T-helper 9 cell (primary cell): Measurements from ENCODE around the gene REELD1.

Experiments
- DNase-seq: peaks from one replicate; pipeline ENCODE4 v3.0.0-alpha.2; 2020
- total RNA-seq, 2 donors: gene quantifications; one replicate each; lab custom pipeline; 2026; lab: John Stamatoyannopoulos, UW

REELD1 gene
- 0.72 to 1.7 reads per million in 2 donors for total RNA-seq

DNA sequence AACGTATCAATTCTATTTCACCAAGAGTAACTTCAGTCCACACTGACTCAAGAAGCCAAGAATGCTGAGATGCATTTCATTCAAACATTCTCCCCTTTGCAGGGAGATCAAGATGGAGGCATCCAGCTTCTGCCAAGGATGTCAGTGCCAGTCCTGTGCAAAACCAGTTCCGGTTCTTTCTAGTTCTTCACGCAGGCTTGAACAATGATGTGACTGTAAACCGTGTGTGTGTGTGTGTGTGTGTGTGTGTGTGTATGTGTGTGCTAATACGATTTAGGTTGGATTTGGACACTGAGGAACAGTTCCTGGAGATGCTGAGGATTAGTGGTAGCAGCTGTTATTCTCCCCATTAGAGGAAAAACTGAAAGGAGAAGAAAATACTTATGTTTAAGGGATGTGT lies at the start of gene REELD1:
Gene REELD1 (plus strand): TSS at position 301 of the 400 bp plus-strand sequence. CDS start 2,415 bp downstream, outside the sequence.
- no peak for DNase-seq

DNA sequence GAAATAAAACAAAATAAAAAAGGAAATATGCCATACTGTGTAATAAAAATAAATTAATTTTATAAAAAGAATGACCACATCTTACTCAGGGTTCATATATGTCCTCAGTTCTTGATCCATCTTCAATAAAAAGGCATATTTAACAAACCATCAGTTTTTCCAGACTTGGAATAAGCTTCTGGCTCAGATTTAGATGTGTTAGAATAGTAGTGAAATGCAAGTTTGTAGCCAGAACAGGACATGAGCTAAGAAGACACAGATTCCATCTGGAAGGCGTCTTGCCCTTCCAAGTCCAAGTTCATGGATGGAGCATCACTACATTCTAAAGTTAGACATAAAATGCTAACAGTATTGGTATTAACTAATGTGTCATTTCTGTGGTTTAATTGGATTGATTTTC lies 49.1 kb upstream of the REELD1 start:
- no peak for DNase-seq

DNA sequence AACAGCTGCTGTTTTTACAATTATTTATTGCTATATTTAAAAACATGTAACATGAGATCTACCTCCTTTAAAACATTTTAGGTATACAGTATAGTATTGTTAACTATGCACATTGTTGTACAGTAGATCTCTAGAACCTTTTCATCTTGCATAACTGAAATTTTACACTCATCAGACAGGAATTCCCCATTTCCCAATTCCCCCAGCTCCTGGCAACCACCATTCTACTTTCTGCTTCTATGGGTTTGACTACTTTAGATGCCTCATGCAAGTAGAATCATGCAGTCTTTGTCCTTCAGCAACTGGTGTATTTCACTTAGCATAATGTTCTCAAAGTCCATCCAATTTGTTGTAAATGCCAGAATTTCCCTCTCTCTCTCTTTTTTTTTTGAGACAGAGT lies 48.5 kb upstream of the REELD1 start:
- no peak for DNase-seq

DNA sequence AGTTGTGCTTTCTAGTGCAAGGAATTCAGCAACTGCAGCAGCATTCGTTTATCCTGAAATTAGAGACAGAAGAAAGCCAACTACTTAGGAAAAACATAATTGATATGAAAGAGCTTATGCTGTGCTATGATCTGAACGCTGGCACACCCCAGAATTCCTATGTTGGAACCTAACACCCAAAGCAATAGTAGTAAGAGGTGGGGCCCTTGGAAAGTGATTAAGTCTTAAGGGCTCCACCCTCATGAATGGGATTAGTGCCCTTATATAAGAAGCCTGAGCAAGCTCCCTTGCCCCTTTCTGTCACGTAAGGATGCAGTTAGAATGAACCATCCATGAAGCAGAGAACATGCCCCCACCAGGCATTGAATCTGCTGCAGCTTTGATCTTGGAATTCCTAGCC lies 44.2 kb upstream of the REELD1 start:
- DNase-seq: no peak

DNA sequence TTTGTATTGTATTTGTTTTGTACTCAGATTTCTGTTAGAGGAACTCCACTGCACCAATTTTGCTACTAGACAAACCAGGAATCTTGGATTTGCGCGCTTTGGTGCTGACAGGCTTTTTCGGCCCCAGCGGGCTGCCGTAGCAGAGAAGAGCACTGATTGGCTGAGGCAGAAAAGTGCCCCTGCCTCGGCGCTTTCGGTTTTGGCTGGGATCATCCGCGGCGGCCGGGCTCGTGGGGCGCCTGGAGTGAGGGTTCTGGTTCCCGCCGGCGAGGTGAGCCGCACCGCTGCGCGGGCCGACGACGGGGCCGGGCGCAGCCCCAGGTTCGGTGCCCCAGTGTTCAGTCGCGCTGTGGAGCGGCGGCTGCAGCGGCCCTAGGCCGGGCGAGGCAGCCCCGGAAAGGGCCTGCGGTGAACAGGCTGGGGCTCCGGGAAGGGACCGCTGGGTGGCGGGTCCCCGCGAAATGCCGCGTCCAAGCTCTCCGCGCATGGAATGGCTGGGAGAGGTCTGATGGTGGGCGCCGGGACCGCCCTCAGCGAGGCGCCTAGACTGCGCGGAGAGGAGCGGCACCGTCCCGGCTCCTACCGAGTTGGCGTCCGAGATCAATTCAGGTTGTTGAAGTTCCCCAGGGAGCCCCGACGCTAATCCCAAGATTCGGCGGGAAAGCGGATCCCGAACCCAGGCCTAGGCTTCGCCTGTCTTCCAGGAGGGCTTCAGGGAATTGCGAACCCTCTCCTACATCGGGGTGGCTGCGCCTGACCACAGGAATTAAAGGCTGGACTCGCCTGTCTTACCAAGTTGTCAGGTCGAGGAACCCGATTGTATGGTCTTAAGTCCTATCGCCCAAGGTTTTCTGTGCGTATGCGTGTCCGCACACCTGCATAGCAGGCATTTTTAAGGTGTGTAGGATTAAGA lies 38.5 kb upstream of the REELD1 start, which contains the start of gene LSM6:
Gene LSM6 (plus strand): TSS at position 178 of the 913 bp plus-strand sequence. CDS start 7,204 bp downstream, outside the sequence.
- peak; percentile 73 for DNase-seq

DNA sequence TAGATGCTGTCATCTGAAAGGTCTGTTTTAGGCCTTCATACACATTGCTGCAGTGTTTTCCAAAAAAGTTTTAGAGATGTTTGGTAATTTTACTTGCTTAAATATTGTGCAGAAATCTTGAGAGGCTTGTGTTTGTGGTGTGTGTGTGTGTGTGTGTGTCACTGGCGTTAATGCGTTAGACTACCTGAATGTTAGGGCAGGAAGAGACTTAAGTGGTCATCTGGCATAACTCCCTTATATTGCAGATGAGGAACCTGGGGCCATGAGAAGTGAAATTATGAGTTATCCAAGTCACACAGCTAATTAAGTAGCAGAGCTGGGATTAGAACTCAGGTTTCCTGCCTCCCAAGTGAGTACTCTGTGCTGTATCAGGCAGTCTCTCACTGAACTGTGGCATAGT lies 37.4 kb upstream of the REELD1 start:
- no peak for DNase-seq

DNA sequence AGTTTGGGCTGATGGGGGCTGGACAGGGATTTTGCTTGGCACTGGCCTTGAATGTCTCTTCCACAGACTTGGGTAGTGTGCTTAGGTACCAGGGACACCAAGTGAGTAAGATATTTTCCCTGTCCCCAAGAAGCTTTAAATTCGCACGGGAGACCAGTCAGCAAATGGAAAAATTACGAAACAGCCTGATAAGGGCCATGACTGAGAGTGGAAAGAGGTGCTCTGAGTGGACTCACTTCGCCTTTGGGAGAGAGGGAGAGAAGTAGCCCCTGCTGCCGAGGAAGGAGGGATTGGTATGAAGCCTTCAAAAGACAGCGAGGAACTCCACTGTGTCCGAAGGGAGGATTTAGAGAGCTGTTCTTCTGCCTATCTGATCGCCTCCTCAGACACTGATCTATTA lies 36.2 kb upstream of the REELD1 start:
- DNase-seq: no peak

DNA sequence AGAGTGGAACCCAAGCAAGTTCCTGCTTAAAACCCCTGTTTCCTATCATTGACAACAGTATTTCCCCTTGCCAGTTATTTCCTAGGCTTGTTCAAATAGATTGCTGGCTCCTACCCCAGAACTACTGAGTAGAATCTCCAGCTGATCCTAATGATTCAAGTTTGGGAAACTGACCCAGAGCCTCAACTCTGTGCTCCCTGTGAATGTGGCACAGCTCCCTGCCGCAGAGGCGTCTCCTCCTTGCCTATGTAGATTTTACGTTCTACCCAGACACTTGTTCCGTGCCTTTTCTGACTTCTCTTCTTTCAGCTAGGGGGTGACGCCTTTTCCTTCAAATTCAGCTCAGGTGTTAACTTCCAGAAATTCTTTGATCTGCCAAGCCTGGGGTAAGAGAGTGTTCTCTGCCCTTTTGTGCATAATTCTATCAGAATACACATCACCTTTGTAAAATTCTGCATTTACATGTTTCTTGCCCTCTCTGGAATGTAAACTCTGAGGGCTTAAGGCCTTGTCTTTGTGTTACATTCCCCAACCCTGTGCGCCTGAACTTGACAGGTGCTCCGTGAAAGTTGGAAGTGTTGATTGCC lies 34.5 kb upstream of the REELD1 start:
- DNase-seq: no peak

DNA sequence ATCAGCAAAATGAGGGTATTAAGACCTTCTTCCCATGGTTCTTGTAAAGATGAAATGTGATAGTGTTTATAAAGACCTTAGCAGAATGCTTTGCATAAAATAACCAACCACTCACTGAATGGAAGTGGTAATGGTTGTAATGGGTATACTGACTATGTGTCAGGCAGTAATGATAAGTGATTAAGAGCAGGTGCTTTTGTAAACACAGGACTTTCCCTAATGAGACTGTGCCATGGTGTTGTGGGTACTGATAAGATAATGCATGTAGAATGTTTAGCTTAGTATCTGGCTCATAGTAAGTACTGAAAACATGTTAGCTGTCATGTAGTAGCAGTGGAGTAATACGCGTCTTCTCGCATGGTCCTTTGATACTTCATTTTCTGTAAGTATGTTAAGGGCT lies 31.9 kb upstream of the REELD1 start:
- DNase-seq: no peak

DNA sequence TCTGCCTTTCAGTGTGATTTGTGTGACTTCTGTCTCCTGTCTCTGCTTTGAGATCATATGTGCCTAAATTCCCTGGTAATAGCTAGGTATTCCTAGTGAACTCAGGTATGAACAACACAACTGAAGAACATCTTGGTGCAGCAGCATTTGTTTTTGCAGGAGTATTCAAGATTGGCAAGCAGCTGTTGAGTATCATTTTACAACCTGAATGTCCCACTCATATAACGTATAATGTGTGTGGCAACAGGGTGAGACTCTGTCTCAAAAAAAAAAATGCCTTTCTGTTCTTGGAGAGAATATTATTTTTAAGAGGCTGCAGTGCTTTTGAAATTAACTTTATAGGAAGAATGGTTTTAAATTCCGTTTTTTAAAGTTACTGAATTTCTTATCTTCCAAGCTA lies 31.1 kb upstream of the REELD1 start:
- no peak for DNase-seq

DNA sequence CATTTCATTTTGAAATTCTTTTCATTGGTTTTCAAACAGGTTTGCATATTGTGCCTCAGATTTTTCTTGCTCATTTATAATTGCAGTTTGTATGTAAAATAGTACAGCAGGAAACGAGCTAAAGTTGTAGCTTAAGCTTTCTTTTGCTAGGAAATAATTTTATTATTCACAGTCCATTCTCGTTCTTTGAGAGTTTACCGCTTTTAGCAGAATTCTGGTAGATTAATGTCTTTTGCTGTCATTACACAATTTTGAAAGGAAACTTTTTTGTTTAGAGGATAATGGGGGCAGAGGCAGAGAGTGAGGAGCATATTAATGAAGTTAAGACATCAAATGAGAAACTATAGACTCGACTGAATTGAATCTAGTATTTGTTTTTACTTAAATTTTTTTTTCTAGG lies 28.3 kb upstream of the REELD1 start:
- DNase-seq: no peak

DNA sequence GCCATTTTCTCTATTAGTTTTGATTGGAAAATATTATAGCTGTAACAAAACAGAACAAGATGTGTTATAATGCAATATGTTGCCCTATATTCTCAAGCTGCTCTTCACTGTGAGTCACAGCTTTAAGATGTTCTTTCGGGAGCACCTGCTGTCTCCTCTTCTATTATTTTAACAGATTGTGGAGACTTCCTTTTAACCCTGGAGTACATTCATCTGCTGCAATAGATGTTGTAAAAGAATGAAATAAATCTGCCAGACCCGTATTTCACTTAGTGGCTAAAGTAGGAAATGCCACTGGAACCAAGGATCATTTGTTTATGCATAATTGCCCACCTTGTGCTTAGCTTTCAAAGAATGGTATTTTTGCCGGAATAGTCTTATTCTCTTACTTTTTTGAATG lies 27.7 kb upstream of the REELD1 start:
- DNase-seq: no peak

DNA sequence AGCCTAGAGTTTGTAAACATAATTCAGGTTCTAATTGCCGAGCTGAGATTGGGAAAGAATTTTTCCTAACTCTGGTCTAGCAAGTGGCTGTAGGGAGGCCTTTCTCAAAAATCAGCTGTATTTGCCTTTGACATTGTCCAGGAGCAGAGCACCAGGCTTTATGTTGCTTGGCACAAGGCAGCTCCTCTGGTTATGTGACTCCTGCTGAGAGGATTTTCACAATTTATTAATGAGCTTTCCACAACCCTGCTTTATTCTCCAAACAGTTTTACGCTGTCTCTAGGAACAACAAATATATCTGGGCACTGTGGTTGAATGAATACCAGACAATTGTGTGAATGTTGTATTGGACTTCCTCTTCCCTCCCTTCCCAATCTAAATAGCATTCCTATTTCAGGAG lies 23.9 kb upstream of the REELD1 start:
- DNase-seq: no peak

DNA sequence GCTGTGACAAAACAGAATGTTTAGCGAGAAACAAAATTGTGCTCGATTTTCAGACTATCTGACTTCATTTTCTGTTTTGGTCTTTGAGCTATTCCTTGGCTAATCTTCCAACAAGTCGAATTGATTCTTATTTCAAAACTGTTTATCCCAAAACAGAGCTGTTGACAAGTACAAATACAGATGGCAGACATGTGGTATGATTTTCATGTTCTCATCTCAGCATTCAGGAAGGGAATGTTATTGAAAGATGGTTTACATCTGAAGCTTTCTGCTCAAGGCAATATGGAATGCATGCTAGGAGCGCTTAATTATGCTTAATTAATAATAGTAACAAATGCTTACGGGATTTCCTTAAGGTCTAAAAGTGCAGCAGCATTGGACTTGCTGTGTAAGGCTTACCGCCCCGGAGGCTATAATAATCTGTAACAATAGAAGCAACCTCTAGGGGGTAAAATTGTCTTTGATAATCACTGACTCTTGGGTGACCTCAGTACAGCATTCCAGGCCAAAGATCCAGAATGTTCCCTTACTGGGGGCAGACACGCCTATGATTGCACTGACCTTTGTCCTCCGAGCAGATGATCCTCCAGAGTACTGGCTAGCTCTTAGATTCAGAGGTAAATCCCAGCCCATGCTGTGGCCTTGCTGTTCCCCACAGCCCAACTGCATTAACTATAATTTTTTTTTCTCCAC lies 22.4 kb upstream of the REELD1 start:
- DNase-seq: no peak

DNA sequence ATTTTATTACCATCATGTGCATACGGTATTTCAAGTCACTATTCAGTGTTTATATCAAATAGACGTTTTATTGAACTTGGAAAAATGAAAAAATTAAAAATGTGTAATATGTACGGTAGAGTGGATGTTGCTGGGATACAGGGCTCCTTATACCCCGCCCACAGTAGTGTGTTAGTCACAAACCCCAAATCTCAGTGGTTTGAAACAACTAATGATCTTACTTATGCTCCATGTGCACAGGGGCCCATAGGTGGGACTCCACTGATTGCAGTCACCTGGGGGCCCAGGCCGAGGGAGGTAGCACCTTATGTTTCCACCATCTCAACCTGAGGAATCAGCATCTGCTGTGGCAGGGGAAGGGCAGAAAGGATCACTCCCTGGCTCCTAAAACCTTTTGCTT lies 20.7 kb upstream of the REELD1 start:
- no peak for DNase-seq

DNA sequence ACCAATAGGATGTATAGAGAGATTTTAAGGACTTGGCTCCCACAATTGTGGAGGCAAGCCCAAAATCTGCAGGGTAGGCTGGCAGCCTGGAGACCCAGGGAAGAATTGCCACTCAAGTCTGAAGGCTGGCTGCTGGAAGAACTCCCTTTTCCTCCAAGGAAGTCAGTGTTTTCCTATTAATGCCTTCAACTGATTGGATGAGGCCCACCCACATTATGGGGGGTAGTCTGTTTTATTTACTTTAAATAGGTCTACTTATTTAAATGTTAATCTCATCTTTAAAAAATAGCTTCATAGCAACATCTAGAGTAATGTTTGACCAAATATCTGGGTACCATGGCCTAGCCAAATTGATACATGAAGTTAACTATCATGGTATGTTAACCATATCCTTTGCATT lies 20.1 kb upstream of the REELD1 start:
- DNase-seq: no peak

DNA sequence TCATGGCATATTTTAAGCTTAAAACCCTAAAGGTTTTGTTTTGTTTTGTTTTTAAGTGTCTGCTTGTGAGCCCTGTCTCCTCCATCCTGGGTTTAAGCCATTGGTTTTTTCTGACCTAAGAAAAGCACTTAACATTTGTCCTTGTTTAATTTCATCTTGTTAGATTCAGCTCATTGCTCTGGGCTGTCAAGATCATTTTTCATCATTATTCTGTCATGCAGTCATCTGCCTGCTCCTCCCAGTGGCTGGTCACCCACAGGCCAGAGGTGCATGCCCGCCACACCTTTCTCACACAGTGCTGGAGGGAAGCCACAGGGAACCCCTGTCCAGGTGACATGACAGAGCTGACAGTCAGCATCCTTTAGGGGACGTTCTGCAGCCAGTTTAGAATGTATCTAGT lies 11.7 kb upstream of the REELD1 start:
- no peak for DNase-seq

DNA sequence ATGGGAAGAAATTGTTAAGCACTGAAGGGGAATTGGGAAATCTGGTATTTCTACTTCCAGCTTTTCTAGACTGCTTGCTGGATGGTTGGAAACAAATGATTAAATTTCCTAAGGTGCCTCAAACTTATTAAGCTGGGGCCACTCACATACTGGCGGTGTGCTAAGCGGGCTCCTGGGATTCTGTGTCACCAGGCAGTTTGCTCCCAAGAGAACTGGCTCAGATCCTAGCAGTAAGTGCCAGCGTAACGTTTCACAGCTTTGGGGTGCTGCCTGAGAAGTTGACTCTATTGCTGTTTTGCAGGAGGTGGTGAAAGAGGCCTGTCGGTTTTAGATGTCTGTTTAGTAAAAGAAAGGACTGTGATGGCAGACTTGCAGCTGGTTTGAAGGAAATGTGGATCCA lies 6.9 kb upstream of the REELD1 start:
- DNase-seq: no peak

DNA sequence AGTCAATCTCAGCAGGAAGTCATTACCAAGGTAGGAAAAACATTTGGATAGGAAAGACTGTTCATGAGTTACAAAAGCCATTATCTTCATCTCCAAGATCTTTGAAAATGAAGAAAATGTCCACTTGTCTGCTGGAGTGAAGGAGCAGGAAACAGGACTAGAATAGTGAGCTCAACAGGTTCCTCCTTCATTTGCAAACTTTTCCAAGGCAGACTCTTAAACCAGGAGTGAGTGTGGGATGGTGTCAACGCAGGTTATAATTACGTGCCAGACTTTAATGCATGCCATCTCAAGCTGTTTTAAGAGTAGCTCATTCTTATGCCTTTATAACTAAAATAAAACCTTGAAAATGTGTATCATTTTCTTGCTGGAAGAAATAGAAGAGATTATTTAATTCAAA lies 3.4 kb upstream of the REELD1 start:
- DNase-seq: no peak

DNA sequence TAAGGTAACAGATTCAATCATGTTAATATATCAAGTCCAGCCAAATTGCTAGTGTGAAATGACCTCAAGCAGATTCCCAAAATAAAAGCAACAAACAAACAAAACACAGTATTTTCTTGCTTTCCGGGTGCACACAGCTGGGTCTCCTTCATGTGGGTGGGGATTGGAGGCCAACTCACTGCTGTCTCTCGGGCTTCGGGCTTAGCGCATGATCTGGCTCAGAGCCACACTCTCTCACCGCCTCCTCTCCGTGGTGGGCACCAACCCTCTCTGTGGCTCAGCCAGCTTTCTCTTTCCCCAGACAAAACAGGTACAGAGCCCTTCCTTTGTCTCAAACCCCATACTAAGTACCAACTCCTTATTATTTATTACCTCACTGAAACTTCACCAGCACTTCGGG lies 2.9 kb upstream of the REELD1 start:
- DNase-seq: no peak

DNA sequence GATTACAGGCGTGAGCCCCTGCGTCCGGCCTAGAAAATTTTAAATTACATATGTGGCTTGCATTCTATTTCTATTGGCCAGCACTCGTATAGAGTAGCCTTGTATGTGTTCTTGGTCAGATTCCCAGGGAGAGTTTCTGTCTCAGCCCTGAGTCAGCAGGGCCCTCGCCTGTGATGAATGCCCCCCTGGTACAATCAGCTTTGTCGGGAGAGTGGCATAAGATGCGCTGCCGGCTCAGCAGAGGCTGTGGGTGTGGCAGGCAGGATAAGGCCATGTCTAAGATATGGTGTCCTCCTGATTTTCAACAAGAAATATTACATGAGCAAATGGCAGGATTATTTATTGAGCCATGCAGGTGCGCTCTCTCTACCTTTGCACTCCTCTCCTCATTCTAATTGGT lies 1.6 kb upstream of the REELD1 start:
- DNase-seq: no peak

DNA sequence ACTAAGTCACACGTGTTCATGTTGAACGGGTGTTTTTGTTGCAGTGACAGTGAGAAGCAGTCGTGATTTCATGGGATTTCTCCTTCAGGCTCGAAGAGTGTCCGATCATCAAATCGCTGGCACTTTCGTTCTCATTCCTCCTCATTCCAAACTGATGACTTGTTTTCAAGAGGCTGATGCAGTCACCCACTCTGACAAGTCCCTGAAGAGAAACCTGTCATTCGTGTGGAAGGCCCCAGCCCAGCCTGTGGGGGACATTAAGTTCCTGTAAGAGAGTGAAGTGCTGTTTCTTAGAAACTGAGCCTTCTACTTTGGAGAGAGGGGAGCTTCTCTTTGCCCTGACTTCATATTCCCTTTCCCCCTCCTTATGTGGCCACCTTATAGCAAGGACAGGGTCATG lies 8.0 kb downstream of the REELD1 start:
- DNase-seq: no peak

DNA sequence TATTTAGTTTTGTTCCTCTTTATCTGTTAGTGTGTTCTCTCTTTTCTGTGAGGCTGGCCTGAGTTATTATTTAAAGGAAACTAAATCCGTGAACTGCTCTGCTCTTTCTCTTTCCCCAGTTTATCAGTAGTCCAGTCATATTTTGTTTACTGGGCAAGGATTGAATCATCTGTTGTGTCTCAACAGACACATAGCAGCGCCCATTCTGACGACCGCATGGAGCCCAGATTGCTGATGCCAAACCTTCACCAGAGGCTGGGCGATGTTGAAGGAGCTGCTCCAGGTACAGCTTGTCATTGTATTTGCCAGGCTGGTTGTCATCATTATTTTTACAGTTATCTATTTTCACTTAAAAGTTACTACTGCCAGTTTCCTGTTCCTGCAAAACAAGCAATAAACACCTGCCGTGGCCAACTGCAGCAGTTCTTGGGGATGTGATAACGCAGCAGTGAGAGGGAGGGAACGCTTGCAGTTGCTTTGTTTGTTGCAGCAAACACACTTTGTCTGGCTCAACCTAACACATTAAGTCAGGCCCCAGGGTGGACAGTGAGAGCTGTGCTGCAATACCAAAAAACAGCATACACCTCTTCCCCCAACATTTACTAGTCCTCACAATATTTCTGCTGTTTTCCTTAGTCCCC lies 10.1 kb downstream of the REELD1 start:
- no peak for DNase-seq
